BJ (cell line): ENCODE results near the gene SFTA2. TPM values are rescaled to one million over a fixed set of nuclear protein-coding genes. Genes with fewer than 3 reads are reported as not detected.

Experiments used
- CTCF ChIA-PET: fragments of 350-600 bp; formaldehyde crosslinking; extraction: SDS; loops from one replicate; lab custom pipeline; 2021; ENCODE audit warnings: antibody characterized with exemption, inconsistent platforms; lab: Yijun Ruan, JAX
- POLR2A ChIA-PET: fragments of 300-600 bp; sonication (Branson Sonifier 250); formaldehyde crosslinking; extraction: SDS; loops from one replicate; lab custom pipeline; 2021; ENCODE audit warnings: antibody characterized with exemption; lab: Charles Lee
- DNase-seq: peaks from one replicate; pipeline ENCODE4 v3.0.0-alpha.2; 2011; ENCODE audit warnings: low read depth
- H3K27me3 ChIP-seq: 2 replicates; pipeline ENCODE4 v1.6.0; 2011; ENCODE audit warnings: low read length; ENCODE audit not compliant: control insufficient read depth, insufficient read depth
- H3K36me3 ChIP-seq: 2 replicates; pipeline ENCODE4 v1.5.1; 2011; ENCODE audit warnings: low read length; ENCODE audit not compliant: control insufficient read depth, insufficient read depth
- H3K4me3 ChIP-seq: 2 replicates; pipeline ENCODE4 v1.5.1; 2011; ENCODE audit warnings: low read depth, mild to moderate bottlenecking, control low read depth, low read length
- CTCF ChIP-seq: IDR thresholded peaks from 2 replicates; pipeline ENCODE4 v1.5.1; 2011; ENCODE audit warnings: low read depth, mild to moderate bottlenecking, control low read depth, inconsistent platforms, low read length, moderate library complexity; ENCODE audit not compliant: insufficient read depth
- polyA plus RNA-seq: library from polyadenylated mRNA; depleted of rRNA; stranded (reverse); fragments of >200 nt; gene quantifications from 2 replicates; pipeline ENCODE4 v1.2.3, GENCODE V29; 2011

Gene SFTA2
- polyA plus RNA-seq, 1 experiment = not detected

DNA sequence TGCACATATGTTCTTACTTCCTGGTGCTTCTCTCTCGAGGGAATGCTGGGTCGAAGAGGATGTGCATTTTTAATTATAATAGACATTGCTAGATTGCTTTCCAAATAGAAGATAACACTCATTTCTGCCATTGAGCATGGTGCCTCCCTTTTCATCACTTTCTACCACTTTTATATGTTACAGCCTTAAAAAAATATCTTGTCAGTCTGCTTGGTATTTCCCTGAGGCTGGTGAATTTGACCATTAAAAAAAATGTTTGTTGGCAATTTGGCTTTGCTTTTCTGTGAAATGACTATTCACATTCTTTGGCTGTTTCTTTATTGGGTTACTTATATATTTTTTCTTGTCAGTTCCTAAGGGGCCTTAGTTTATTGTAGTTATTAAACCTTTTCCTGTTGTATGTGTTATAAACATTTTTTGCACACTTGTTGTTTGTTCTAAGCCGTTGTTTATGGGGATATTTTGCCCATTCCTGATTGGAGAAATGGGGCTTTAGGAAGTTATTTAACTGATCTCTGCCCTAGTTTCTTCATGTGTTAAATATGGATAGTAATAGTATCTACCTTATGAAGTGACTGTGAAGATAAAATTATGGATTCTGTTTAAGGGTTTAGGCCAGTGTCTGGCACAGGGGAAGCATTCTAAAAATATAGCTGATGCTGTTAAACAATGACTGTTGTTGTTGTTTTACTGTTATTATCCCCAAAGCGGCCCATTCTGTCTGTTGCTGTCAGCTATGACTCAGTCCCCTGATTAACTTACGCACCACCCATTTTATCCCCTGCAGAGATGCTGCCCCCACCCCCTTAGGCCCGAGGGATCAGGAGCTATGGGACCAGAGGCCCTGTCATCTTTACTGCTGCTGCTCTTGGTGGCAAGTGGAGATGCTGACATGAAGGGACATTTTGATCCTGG is 43.8 kb downstream of the SFTA2 start:
- DNase-seq = peak; percentile 49
- CTCF ChIA-PET = interaction anchor here (0.9 to 1.8 kb wide), 6 partner anchors 10 to 191 kb away, joined by 3 to 5 read pairs (median 3); no protein-coding TSS in a partner anchor
- TF ChIP-seq CTCF = no peak
- Histone ChIP-seq H3K36me3 (peaks cover 13% of the 10 kb centered on the region), H3K4me3 (no peak overlapping the region), H3K27me3 (no peaks in the 10 kb centered on the region)
- POLR2A ChIA-PET = no interaction called here

DNA sequence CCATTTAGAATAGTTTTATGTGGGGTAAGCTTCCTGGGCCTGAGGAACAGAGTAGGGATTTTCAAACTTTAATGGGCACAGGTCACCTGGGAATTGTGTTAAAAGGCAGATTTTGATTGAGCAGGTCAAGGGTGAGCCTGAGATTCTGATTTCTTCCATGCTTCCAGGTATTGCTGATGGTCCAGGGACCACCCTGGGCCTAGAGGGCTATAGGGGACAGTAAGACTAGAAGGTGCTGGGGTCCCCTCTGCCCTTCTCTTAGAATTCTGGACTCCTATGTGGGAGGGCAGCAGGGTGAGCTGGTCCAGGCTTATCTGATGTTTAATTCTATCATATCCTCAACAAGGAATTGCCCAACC is 45.1 kb downstream of the SFTA2 start:
- ChIA-PET CTCF (interaction anchor here (0.6 to 12.0 kb wide), 2 partner anchors 28 to 61 kb away, joined by 3 to 274 read pairs; no protein-coding TSS in a partner anchor), POLR2A (no interaction called here)
- peaks cover 8% of the 10 kb centered on the region for H3K36me3 ChIP-seq
- TF ChIP-seq CTCF = no peak
- DNase-seq = no peak
- no peaks in the 10 kb centered on the region for H3K27me3 ChIP-seq
- H3K4me3 ChIP-seq = no peak overlapping the region

DNA sequence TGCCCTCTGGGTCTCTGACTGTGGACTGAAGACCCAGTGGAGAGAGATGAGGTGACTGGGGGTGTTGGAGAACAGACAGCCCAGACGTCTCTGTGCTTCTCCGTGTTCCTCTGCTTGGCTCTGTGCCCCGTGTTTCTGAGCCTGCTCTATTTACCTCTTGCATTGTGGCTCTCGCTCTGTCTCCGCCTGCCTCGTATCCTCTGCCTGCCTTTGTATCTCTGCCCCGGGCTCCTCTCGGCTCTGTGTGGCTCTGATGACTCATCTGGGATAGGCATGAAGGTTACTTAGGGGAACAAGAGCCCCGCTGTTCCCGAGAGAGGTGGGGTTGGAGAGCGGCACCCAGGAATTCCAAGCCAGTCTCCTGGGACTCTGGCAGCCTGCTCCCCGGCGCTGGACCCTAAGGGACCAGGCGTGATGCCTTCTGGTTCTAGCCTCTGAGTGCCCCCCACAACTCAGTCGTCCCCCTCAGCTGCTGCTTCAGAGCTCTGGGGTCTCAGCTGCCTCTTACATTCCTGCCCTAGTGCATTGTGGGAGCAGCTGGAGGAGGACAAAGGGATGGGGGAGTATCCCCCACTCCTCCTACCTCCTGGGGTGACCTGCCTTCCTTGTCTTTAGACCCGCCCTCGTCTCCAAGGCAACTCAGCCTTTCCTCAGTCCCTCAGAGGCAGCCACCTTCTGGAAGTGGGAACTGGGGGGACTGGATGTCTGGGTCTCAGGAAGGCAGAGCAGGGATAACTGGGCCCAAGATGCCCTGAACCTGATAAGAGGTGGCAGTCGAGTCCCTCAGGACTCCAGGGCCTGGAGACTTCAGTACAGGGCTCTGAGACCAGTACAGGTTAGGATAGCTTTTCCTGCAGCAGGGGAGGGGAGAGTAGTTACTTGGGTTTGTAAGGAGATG is 45.7 kb downstream of the SFTA2 start:
- Histone ChIP-seq H3K36me3 (peaks cover 5% of the 10 kb centered on the region), H3K27me3 (no peaks in the 10 kb centered on the region), H3K4me3 (peak overlapping the region; percentile 60)
- POLR2A ChIA-PET = no interaction called here
- TF ChIP-seq CTCF = no peak
- CTCF ChIA-PET = interaction anchor here (0.6 to 12.0 kb wide), 5 partner anchors 12 to 60 kb away, joined by 3 to 274 read pairs (median 3); partner anchors contain the start of gene VARS2
- peak; percentile 41 for DNase-seq

- H3K4me3 ChIP-seq = peak overlapping the region; percentile 60
- no peaks in the 10 kb centered on the region for H3K27me3 ChIP-seq
- no peak for TF ChIP-seq CTCF
- CTCF ChIA-PET = interaction anchor here (0.8 to 12.0 kb wide), 6 partner anchors 13 to 130 kb away, joined by 3 to 274 read pairs (median 3); partner anchors contain the start of genes GTF2H4 and VARS2
- H3K36me3 ChIP-seq = peaks cover 3% of the 10 kb centered on the region; the same call in 1 of the 2 replicates
- POLR2A ChIA-PET = interaction anchor here (0.6 kb wide), 1 partner anchor 37 kb away, joined by 5 read pairs; no protein-coding TSS in a partner anchor
- DNase-seq = no peak
Observed at GRCh38 chr6:30885481-30885998, 46.4 kb downstream of the SFTA2 start.
